Esophagus (tissue), 2 donors: ENCODE results near the gene MT1G. TPM values are rescaled to one million over a fixed set of nuclear protein-coding genes. Genes with fewer than 3 reads are reported as not detected.
"Not testable (repeated sequence)": the region's sequence is repeated elsewhere in the genome, so short reads cannot be mapped to it uniquely, and the experiment has no call there.

Source experiments
- H3K27ac ChIP-seq, 2 donors: one replicate each; pipeline ENCODE4 v1.5.1; 2013; ENCODE audit warnings: low read depth in 2 of 2, mild to moderate bottlenecking in 2 of 2, inconsistent platforms in 1 of 2, low read length in 1 of 2, moderate library complexity in 1 of 2
- H3K27me3 ChIP-seq, 2 donors: one replicate each; pipeline ENCODE4 v1.6.1; 2013; ENCODE audit warnings: low read length in 2 of 2, control low read depth in 1 of 2, mild to moderate bottlenecking in 1 of 2; ENCODE audit not compliant: insufficient read depth in 2 of 2, control insufficient read depth in 1 of 2
- H3K36me3 ChIP-seq, 2 donors: one replicate each; pipeline ENCODE4 v1.6.1; 2013; ENCODE audit warnings: low read length in 1 of 2; ENCODE audit not compliant: control insufficient read depth in 2 of 2, insufficient read depth in 2 of 2
- H3K4me1 ChIP-seq, 2 donors: one replicate each; pipeline ENCODE4 v1.6.1; 2013; ENCODE audit warnings: low read length in 1 of 2; ENCODE audit not compliant: control insufficient read depth in 2 of 2, insufficient read depth in 2 of 2
- H3K4me3 ChIP-seq, 2 donors: one replicate each; pipeline ENCODE4 v1.5.1; 2013; ENCODE audit warnings: low read length in 2 of 2, mild to moderate bottlenecking in 2 of 2, low read depth in 1 of 2, moderate library complexity in 1 of 2
- H3K9me3 ChIP-seq, 2 donors: one replicate each; pipeline ENCODE4 v1.6.1; 2013; ENCODE audit warnings: mild to moderate bottlenecking in 2 of 2, low read depth in 1 of 2, low read length in 1 of 2, moderate library complexity in 1 of 2; ENCODE audit not compliant: control insufficient read depth in 2 of 2, insufficient read depth in 1 of 2
- WGBS, 2 donors: extraction: QIAGEN DNeasy Blood & Tissue Kit; methylation state at CpG; one replicate each; pipeline ENCODE4 v1.1.7; 2013; 5-methylcytosine and 5-hydroxymethylcytosine counted together
- polyA plus RNA-seq, 2 donors: library from polyadenylated mRNA; stranded (reverse); fragments of 200-250 nt; gene quantifications; one replicate each; pipeline ENCODE4 v1.2.3, GENCODE V29; 2013
- donor health status: healthy with polysubstance abuse.
- donor health status: Bipolar disorder and iron deficiency.

Gene MT1G
- 100 to 1,000 TPM; 459 to 751 TPM for polyA plus RNA-seq

- Histone ChIP-seq H3K9me3 (no peaks in the 10 kb centered on the region), H3K27me3 (peaks cover 0 to 4% of the 10 kb centered on the region in 2 donors), H3K4me3 (peak within 1 kb of the TSS; percentile 3 to 12), H3K36me3 (no peaks in the 10 kb centered on the region), H3K4me1 (peaks cover 9 to 17% of the 10 kb centered on the region in 2 donors), H3K27ac (no peak within 1 kb of the TSS)
- WGBS, 2 donors = 13 to 14% methylated on average over 38 to 46 of the region's 46 CpGs
Measured at GRCh38 chr16:56667581-56668571, at the start of gene MT1G. Gene MT1G (minus strand): TSS chr16:56668065. CDS start chr16:56667993, 72 bp downstream.

GRCh38 chr16:56717532-56717931 lies 49.7 kb upstream of the MT1G start:
- not testable (repeated sequence) for H3K36me3 ChIP-seq, H3K27ac ChIP-seq, H3K9me3 ChIP-seq, H3K4me3 ChIP-seq, H3K27me3 ChIP-seq, H3K4me1 ChIP-seq
- WGBS, 2 donors = 90 to 92% methylated on average over 2 of the region's 2 CpGs

GRCh38 chr16:56716761-56717160 lies 48.9 kb upstream of the MT1G start:
- Histone ChIP-seq H3K4me3 (no peak overlapping the region), H3K9me3 (no peaks in the 10 kb centered on the region), H3K4me1 (no peaks in the 10 kb centered on the region), H3K36me3 (no peaks in the 10 kb centered on the region), H3K27ac (no peak overlapping the region), H3K27me3 (no peaks in the 10 kb centered on the region)
- WGBS, 2 donors = 65 to 71% methylated on average over 3 of the region's 3 CpGs

DNA sequence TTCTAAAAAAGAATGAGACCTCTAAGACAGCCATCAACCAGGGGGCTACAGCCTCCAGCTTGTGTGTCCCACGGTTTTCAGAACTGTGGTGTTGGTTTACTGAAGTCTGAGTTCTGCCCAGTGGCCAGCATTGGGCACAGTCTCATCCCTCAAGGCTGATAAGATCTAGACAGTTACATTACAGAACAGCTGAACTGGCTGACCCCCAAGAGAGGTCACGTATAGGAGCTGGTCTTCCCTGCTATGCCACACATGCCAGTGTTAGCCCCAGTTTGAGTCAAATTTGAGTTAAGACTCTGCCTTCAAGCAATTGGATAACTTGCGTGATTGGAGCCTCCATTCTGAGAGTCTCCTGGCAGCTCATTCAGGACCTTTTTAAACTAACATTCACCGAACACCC lies 47.3 kb upstream of the MT1G start:
- H3K9me3 ChIP-seq = no peaks in the 10 kb centered on the region
- H3K27me3 ChIP-seq = no peaks in the 10 kb centered on the region
- H3K4me3 ChIP-seq = no peak overlapping the region
- no peaks in the 10 kb centered on the region for H3K36me3 ChIP-seq
- WGBS, 2 donors = 81% methylated on average over 4 of the region's 4 CpGs
- H3K27ac ChIP-seq = no peak overlapping the region
- H3K4me1 ChIP-seq = no peaks in the 10 kb centered on the region

DNA sequence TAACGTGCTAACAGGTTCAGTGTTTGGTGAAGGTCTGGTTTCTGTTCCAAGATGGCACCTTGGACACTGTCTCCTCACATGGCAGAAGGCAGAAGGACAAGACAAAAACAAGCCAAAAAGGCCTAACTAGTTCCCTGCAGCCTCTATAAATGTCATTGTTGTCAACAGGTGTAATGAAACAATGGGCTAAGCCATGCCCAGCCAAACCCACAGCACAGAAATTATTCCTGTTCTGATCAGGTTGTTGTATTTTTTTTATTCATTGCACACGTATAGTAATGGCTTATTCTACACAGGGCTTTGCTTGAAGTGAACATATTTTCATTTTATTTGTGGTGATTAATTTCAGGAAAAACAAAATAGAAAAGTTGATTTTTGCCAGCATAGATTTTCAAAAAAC lies 45.9 kb upstream of the MT1G start:
- H3K27me3 ChIP-seq = no peaks in the 10 kb centered on the region
- peaks cover 0 to under 1% of the 10 kb centered on the region in 2 donors for H3K4me1 ChIP-seq
- no peak overlapping the region for H3K27ac ChIP-seq
- no peaks in the 10 kb centered on the region for H3K9me3 ChIP-seq
- 92 to 97% methylated on average over 2 of the region's 2 CpGs for WGBS, 2 donors
- no peaks in the 10 kb centered on the region for H3K36me3 ChIP-seq
- no peak overlapping the region for H3K4me3 ChIP-seq

DNA sequence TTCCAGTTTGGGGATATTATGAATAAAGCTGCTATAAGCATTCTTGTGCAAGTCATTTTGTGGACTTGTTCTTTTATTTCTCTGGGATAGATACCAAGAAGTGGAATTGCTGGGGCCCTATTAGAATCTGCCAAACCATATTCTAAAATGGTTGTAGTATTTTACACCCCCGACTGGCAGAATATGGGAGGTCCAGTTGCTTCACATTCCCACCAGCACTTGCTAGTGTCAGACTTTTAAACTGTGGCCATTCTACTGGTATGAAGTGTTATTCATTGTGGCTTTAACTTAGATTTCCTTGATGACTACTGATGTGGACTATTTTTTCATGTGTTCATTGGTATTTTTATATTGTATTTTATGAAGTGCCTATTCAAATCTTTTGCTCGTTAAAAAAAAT lies 44.0 kb upstream of the MT1G start:
- Histone ChIP-seq H3K27me3 (no peaks in the 10 kb centered on the region), H3K27ac (no peak overlapping the region), H3K36me3 (no peaks in the 10 kb centered on the region), H3K4me3 (no peak overlapping the region), H3K4me1 (peaks cover 0 to 4% of the 10 kb centered on the region in 2 donors), H3K9me3 (no peaks in the 10 kb centered on the region)
- WGBS, 2 donors = 91 to 93% methylated on average over 2 of the region's 2 CpGs

GRCh38 chr16:56710181-56710737 lies 42.4 kb upstream of the MT1G start:
- Histone ChIP-seq H3K4me3 (no peak overlapping the region), H3K27ac (no peak overlapping the region), H3K36me3 (no peaks in the 10 kb centered on the region), H3K4me1 (peaks cover 0 to 4% of the 10 kb centered on the region in 2 donors), H3K27me3 (no peaks in the 10 kb centered on the region), H3K9me3 (no peaks in the 10 kb centered on the region)
- WGBS, 2 donors = 75 to 92% methylated on average over 3 of the region's 3 CpGs

DNA sequence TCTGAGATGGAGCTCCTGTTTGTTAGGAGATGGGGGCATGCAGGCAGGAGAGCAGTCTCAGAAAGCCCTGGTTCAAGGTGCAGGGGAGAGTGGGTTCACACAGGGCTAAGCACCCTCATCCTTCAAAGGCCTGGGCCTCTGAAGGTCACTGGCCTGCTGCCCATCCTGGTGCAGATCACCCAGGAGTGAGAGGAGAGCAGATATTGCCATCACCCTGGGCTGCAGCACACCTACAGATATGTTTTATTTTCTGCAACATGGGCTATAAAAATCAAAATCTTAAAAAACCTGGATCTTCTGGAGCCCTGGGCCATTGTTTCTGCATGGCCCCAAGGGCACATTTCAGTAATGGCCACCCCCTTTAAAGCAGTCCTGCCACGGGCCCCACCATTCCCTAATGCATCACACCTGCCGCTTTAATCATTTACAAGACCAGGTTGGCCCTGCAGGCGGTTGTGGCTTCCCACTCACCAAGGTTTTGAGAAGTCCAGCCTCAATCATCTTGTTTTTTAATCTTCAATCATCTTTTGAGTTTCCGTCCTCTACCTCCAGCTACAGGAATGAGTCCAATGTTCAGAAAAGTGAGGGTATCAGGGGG lies 41.7 kb upstream of the MT1G start:
- Histone ChIP-seq H3K4me3 (no peak overlapping the region), H3K36me3 (no peaks in the 10 kb centered on the region), H3K27ac (no peak overlapping the region), H3K9me3 (no peaks in the 10 kb centered on the region), H3K4me1 (peaks cover 0 to 4% of the 10 kb centered on the region in 2 donors), H3K27me3 (no peaks in the 10 kb centered on the region)
- WGBS, 2 donors = 80 to 89% methylated on average over 4 of the region's 4 CpGs

GRCh38 chr16:56708525-56709442 lies 40.9 kb upstream of the MT1G start:
- H3K36me3 ChIP-seq = no peaks in the 10 kb centered on the region
- no peaks in the 10 kb centered on the region for H3K9me3 ChIP-seq
- WGBS, 2 donors = 43 to 50% methylated on average over 13 of the region's 13 CpGs
- peak overlapping the region in 1 of 2 donors; percentile 26 for H3K27ac ChIP-seq
- H3K4me1 ChIP-seq = peaks cover 0 to 4% of the 10 kb centered on the region in 2 donors
- H3K4me3 ChIP-seq = no peak overlapping the region
- H3K27me3 ChIP-seq = no peaks in the 10 kb centered on the region
